Thymus (tissue), 11 donors: ENCODE data around the gene NHERF1. TPM values are rescaled to one million over a fixed set of nuclear protein-coding genes. Genes with fewer than 3 reads are reported as not detected.

Experiments used
- DNase-seq, 9 donors: peaks; one replicate each; pipeline ENCODE4 v3.0.0-alpha.2; 2013; ENCODE audit warnings: low spot score in 9 of 9, low read depth in 6 of 9, missing footprints in 1 of 9
- H3K27ac ChIP-seq, 2 donors: one replicate each; pipeline ENCODE4 v1.5.1; 2013; ENCODE audit warnings: control low read depth in 1 of 2, low read depth in 1 of 2, low read length in 1 of 2, mild to moderate bottlenecking in 1 of 2, moderate library complexity in 1 of 2
- H3K27me3 ChIP-seq, 2 donors: one replicate each; pipeline ENCODE4 v1.5.1; 2013; ENCODE audit warnings: low read length in 1 of 2; ENCODE audit not compliant: control insufficient read depth in 2 of 2, insufficient read depth in 1 of 2
- H3K36me3 ChIP-seq, 2 donors: one replicate each; pipeline ENCODE4 v1.5.1; 2013; ENCODE audit warnings: low read length in 1 of 2, mild to moderate bottlenecking in 1 of 2, moderate library complexity in 1 of 2; ENCODE audit not compliant: control insufficient read depth in 2 of 2, insufficient read depth in 2 of 2
- H3K4me1 ChIP-seq, 2 donors: one replicate each; pipeline ENCODE4 v1.5.1; 2013; ENCODE audit warnings: low read length in 2 of 2; ENCODE audit not compliant: control insufficient read depth in 2 of 2, insufficient read depth in 2 of 2
- H3K4me3 ChIP-seq, 2 donors: one replicate each; pipeline ENCODE4 v1.5.1; 2013; ENCODE audit warnings: low read length in 2 of 2, control low read depth in 1 of 2, mild to moderate bottlenecking in 1 of 2
- H3K9me3 ChIP-seq, 2 donors: one replicate each; pipeline ENCODE4 v1.5.1; 2013; ENCODE audit warnings: low read length in 1 of 2, mild to moderate bottlenecking in 1 of 2; ENCODE audit not compliant: control insufficient read depth in 2 of 2, insufficient read depth in 1 of 2
- WGBS: extraction: QIAGEN DNeasy Blood & Tissue Kit; methylation state at CpG from one replicate; pipeline ENCODE4 v1.1.7; 2013; 5-methylcytosine and 5-hydroxymethylcytosine counted together
- polyA plus RNA-seq: library from polyadenylated mRNA; stranded (reverse); fragments of 200-250 nt; gene quantifications from one replicate; pipeline ENCODE4 v1.2.3, GENCODE V29; 2013
- total RNA-seq: library from RNA; stranded (reverse); fragments of 120-200 nt; gene quantifications from one replicate; pipeline ENCODE4 v1.2.4, GENCODE V29; 2013
- donor health status: healthy.

Gene NHERF1
- total and polyA plus RNA-seq, 2 donors: 49.5 to 56.6 TPM

- Histone ChIP-seq H3K4me3 (no peak overlapping the region), H3K4me1 (peaks cover 15 to 52% of the 10 kb centered on the region in 2 donors), H3K27ac (peak overlapping the region; percentile 22 to 79), H3K36me3 (peaks cover 3 to 13% of the 10 kb centered on the region in 2 donors), H3K27me3 (no peaks in the 10 kb centered on the region), H3K9me3 (no peaks in the 10 kb centered on the region)
- peak in 4 of 9 donors; percentile 58 to 85 (median 64) for DNase-seq
- 54% methylated on average over 11 of the region's 11 CpGs for WGBS
These were observed 31.5 kb downstream of the NHERF1 start for GRCh38 chr17:74779948-74780400.

GRCh38 chr17:74780443-74781238 lies 32.2 kb downstream of the NHERF1 start:
- H3K27ac ChIP-seq: peak overlapping the region in 1 of 2 donors; percentile 79
- no peaks in the 10 kb centered on the region for H3K9me3 ChIP-seq
- peaks cover 10 to 52% of the 10 kb centered on the region in 2 donors for H3K4me1 ChIP-seq
- peaks cover 3 to 17% of the 10 kb centered on the region in 2 donors for H3K36me3 ChIP-seq
- no peaks in the 10 kb centered on the region for H3K27me3 ChIP-seq
- peak in 1 of 9 donors; percentile 41 for DNase-seq
- H3K4me3 ChIP-seq: no peak overlapping the region
- 67% methylated on average over 7 of the region's 7 CpGs for WGBS

- WGBS: 98% methylated on average over 5 of the region's 5 CpGs
- Histone ChIP-seq H3K4me1 (peaks cover 3 to 57% of the 10 kb centered on the region in 2 donors), H3K27me3 (no peaks in the 10 kb centered on the region), H3K4me3 (no peak overlapping the region), H3K36me3 (peaks cover 3 to 17% of the 10 kb centered on the region in 2 donors), H3K27ac (no peak overlapping the region), H3K9me3 (no peaks in the 10 kb centered on the region)
- no peak for DNase-seq
These were observed 34.1 kb downstream of the NHERF1 start for GRCh38 chr17:74782571-74782970.

- peaks cover 3 to 54% of the 10 kb centered on the region in 2 donors for H3K4me1 ChIP-seq
- 67% methylated on average over 5 of the region's 5 CpGs for WGBS
- DNase-seq: no peak
- H3K9me3 ChIP-seq: no peaks in the 10 kb centered on the region
- no peaks in the 10 kb centered on the region for H3K27me3 ChIP-seq
- H3K27ac ChIP-seq: no peak overlapping the region
- H3K4me3 ChIP-seq: no peak overlapping the region
- H3K36me3 ChIP-seq: peaks cover 9 to 26% of the 10 kb centered on the region in 2 donors
These were observed 35.8 kb downstream of the NHERF1 start for GRCh38 chr17:74784125-74784810.

- H3K36me3 ChIP-seq: peaks cover 12 to 29% of the 10 kb centered on the region in 2 donors
- peak overlapping the region in 1 of 2 donors; percentile 47 for H3K27ac ChIP-seq
- WGBS: 91% methylated on average over 21 of the region's 21 CpGs
- no peak overlapping the region for H3K4me3 ChIP-seq
- no peak for DNase-seq
- no peaks in the 10 kb centered on the region for H3K9me3 ChIP-seq
- H3K27me3 ChIP-seq: no peaks in the 10 kb centered on the region
- H3K4me1 ChIP-seq: peaks cover 3 to 43% of the 10 kb centered on the region in 2 donors
These were observed 36.9 kb downstream of the NHERF1 start for GRCh38 chr17:74785096-74785980.

GRCh38 chr17:74785981-74786360 lies 37.5 kb downstream of the NHERF1 start:
- no peak overlapping the region for H3K4me3 ChIP-seq
- peak in 1 of 9 donors; percentile 26 for DNase-seq
- H3K36me3 ChIP-seq: peaks cover 18 to 28% of the 10 kb centered on the region in 2 donors
- no peaks in the 10 kb centered on the region for H3K9me3 ChIP-seq
- H3K4me1 ChIP-seq: peaks cover 0 to 42% of the 10 kb centered on the region in 2 donors
- peak overlapping the region in 1 of 2 donors; percentile 0 for H3K27ac ChIP-seq
- 85% methylated on average over 9 of the region's 9 CpGs for WGBS
- H3K27me3 ChIP-seq: no peaks in the 10 kb centered on the region

GRCh38 chr17:74786431-74787055 lies 38.1 kb downstream of the NHERF1 start:
- H3K27ac ChIP-seq: peak overlapping the region in 1 of 2 donors; percentile 0
- no peak overlapping the region for H3K4me3 ChIP-seq
- DNase-seq: peak in 1 of 9 donors; percentile 27
- peaks cover 19 to 26% of the 10 kb centered on the region in 2 donors for H3K36me3 ChIP-seq
- H3K4me1 ChIP-seq: peaks cover 0 to 41% of the 10 kb centered on the region in 2 donors
- 65% methylated on average over 16 of the region's 16 CpGs for WGBS
- no peaks in the 10 kb centered on the region for H3K9me3 ChIP-seq
- no peaks in the 10 kb centered on the region for H3K27me3 ChIP-seq
